ENCODE data around the gene FAM25G. TPM values are rescaled to one million over a fixed set of nuclear protein-coding genes. Genes with fewer than 3 reads are reported as not detected.

The FAM25G gene
- total and polyA plus RNA-seq, 2 of the 4 experiments (the other 2 are of a cell fraction): not detected

DNA sequence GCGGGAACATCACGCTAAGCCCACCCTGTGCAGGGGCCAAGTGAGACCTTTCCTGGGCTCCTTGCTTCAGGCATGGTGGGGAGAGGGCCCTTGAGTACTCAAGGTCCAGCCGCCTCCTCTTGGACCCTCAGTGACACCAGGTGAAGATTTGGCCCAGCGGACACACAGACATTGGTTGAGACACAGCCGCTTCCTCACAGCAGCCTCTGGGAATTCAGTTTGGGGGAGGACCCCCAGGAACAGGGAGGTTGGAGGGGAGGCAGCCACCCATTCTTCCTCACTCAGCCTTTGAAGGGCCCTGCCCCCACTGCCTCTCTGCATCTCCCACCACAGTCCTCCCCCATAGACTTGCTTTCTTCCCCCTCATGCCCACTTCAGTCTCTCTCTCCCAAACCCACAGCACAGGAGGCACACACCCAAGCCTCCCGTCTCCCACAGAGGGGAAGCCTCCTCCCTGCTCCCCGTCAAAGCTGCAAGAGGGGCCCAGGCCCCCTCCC lies 39.5 kb downstream of the FAM25G start:
- 57% methylated on average over 2 of the region's 7 CpGs; no CpG with 5 or more reads in 1 of the 2 experiments for WGBS, 2 experiments (ENCODE audit: extremely low coverage in 2 of 2, insufficient read length in 1 of 2)
- peaks cover 26% of the 10 kb centered on the region; the same call in 1 of the 2 replicates for H3K27me3 ChIP-seq (ENCODE audit: control insufficient read depth, insufficient read depth, low read length)
- TF ChIP-seq MAZ (IDR thresholded peaks at IDR 0.05; ENCODE audit: borderline replicate concordance, low read depth, low read length) (no peak), CEBPB (IDR thresholded peaks at IDR 0.05; ENCODE audit: low read depth, low read length) (no peak), NFE2L2 (IDR thresholded peaks at IDR 0.05; ENCODE audit: low read depth, low read length) (no peak), MXI1 (IDR thresholded peaks at IDR 0.05; ENCODE audit: borderline replicate concordance, low read depth, low read length) (no peak), FOS (IDR thresholded peaks at IDR 0.05; ENCODE audit: low read depth, low read length) (no peak)
- H3K27ac ChIP-seq (ENCODE audit: insufficient read depth, low read length): no peak overlapping the region
- H2AK5ac ChIP-seq (ENCODE audit: low read depth, low read length): no peak overlapping the region
- H3K4ac ChIP-seq (ENCODE audit: low read depth, low read length): no peak overlapping the region
- no peak overlapping the region for H2BK120ac ChIP-seq (ENCODE audit: low read depth, low read length)
- ATAC-seq (ENCODE audit: low read depth): no peak
- H2BK20ac ChIP-seq (ENCODE audit: low read depth, low read length): no peak overlapping the region
- H2BK5ac ChIP-seq (ENCODE audit: low read depth, low read length, poor library complexity, severe bottlenecking): no peak overlapping the region
- POLR2A ChIA-PET (ENCODE audit: unreplicated experiment): no interaction called here
- no peak overlapping the region for H3K9ac ChIP-seq (ENCODE audit: low read depth, low read length)
- in situ Hi-C loops (cut with MboI; ENCODE audit: low sequenced_read_pairs): no loop called here
- H4K8ac ChIP-seq (ENCODE audit: low read depth in 2 of 2, low read length in 2 of 2): no peak overlapping the region
- H3K18ac ChIP-seq (ENCODE audit: low read depth, low read length): no peak overlapping the region
- H3K9me3 ChIP-seq (ENCODE audit: control insufficient read depth, insufficient read depth, low read length): peaks cover under 1% of the 10 kb centered on the region; the same call in 1 of the 2 replicates
- no peaks in the 10 kb centered on the region for H3K36me3 ChIP-seq (ENCODE audit: control insufficient read depth, insufficient read depth, low read length)
- no peak overlapping the region for H3K23ac ChIP-seq (ENCODE audit: low read depth, low read length)
- H3K79me1 ChIP-seq (ENCODE audit: low read depth in 1 of 2, low read length in 2 of 2): no peaks in the 10 kb centered on the region
- intact Hi-C loops (cut with micrococcal nuclease): no loop called here
- CTCF ChIA-PET: no interaction called here
- BruUV-seq (replicated peaks): no TSS peak
- H4K20me1 ChIP-seq (ENCODE audit: insufficient read depth, low read length): no peaks in the 10 kb centered on the region
- H3K14ac ChIP-seq (replicated peaks; ENCODE audit: low read depth, low read length): no peak overlapping the region
- H2AK9ac ChIP-seq (replicated peaks; ENCODE audit: low read depth, low read length, poor library complexity): no peak overlapping the region
- no peak overlapping the region for H2BK15ac ChIP-seq (ENCODE audit: low read depth, low read length)
- H4K91ac ChIP-seq (ENCODE audit: insufficient read depth, low read depth, low read length): no peak overlapping the region
- peaks cover 16% of the 10 kb centered on the region for H3K9me1 ChIP-seq (ENCODE audit: insufficient read depth, low read length)
- DNase-seq: no peak
- H3K56ac ChIP-seq (ENCODE audit: extremely low read depth, insufficient read depth, low read length): no peak overlapping the region
- H4K5ac ChIP-seq (ENCODE audit: low read depth, low read length): no peak overlapping the region
- H2AFZ ChIP-seq (replicated peaks; ENCODE audit: low read length, poor library complexity): peak overlapping the region; percentile 37
- dilution Hi-C loops (cut with HindIII; ENCODE audit: low sequenced_read_pairs, unreplicated experiment): no loop called here
- H3K4me2 ChIP-seq (ENCODE audit: low read depth, low read length): no peak overlapping the region
- no peak overlapping the region for H3K4me3 ChIP-seq (ENCODE audit: insufficient read depth, low read depth, low read length)
- H3K4me1 ChIP-seq (ENCODE audit: control insufficient read depth, insufficient read depth, low read length): peaks cover 8% of the 10 kb centered on the region; the same call in 1 of the 2 replicates

All from IMR-90 (cell line).